ENCODE results near the gene SLC25A21. TPM values are rescaled to one million over a fixed set of nuclear protein-coding genes. Genes with fewer than 3 reads are reported as not detected.

The SLC25A21 gene
- total RNA-seq, 1 donor from 2014 or later: 0.89 TPM

GRCh38 chr14:37088356-37089215 is 83.8 kb downstream of the SLC25A21 start:
- DNase-seq (ENCODE audit: low read depth): no peak

DNA sequence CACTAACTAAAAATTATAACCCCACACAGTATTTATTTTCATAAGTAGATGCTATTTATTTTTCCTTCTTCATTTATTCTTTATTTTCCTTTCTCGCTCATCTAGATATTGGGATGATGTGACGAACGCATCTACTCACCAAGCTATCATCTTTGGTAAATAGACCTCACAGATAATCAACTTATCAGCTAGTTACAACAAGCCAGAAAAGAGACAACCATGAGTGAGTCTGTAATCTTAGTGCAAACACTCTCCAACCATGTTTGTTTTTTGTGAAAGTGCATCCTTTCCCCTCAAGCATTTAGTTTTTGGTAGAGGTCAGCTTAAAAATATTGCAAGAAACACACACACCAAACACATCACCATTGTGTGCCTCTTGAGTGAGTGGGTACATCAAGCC is 84.9 kb downstream of the SLC25A21 start:
- DNase-seq (ENCODE audit: low read depth): no peak

DNA sequence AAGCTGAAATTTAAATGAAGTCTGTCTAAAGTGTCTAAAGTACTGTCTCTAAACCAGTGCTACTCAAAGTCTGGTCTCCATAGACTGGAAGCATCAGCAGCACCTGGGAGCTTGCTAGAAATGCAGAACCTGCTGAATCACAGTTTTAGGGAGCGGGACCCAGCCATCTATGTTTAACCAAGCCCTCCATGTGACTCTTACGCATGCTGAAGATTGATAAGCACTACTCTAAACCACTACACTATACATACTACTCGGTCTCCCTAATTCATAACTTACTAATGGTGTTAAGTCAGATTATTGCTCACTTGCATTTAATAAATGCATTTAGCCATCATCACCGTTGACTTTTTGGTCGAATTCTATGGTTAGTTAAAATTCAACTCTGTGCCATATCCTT is 88.8 kb downstream of the SLC25A21 start:
- no peak for DNase-seq (ENCODE audit: low read depth)

GRCh38 chr14:37082449-37082848 is 90.0 kb downstream of the SLC25A21 start:
- DNase-seq (ENCODE audit: low read depth): no peak

GRCh38 chr14:37081856-37082255 is 90.5 kb downstream of the SLC25A21 start:
- no peak for DNase-seq (ENCODE audit: low read depth)

- peak; percentile 90 for DNase-seq (ENCODE audit: low read depth)
Observed at GRCh38 chr14:37081218-37081617, 91.2 kb downstream of the SLC25A21 start.

DNA sequence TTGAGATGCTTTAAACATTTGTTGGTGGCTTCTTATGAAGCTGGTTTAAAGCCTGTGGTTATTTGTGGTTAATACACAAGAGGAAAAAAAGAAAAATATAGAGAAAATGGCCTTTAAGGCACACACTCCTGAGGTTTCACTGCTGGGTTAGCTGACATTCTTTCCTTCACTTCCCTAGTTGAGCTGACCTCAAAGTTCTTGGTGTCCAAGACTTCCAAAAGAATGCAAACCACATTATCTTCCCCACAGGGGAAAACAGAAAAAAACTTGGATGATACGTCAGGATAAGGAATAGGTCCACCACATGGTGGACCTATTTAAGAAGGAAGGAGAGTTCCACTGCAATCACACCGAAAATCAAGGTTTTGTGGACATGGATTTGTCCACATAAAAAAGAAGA is 94.3 kb downstream of the SLC25A21 start:
- peak; percentile 56 for DNase-seq (ENCODE audit: low read depth)

- DNase-seq (ENCODE audit: low read depth): peak; percentile 65
Observed at GRCh38 chr14:37074320-37074719, 98.1 kb downstream of the SLC25A21 start.

DNA sequence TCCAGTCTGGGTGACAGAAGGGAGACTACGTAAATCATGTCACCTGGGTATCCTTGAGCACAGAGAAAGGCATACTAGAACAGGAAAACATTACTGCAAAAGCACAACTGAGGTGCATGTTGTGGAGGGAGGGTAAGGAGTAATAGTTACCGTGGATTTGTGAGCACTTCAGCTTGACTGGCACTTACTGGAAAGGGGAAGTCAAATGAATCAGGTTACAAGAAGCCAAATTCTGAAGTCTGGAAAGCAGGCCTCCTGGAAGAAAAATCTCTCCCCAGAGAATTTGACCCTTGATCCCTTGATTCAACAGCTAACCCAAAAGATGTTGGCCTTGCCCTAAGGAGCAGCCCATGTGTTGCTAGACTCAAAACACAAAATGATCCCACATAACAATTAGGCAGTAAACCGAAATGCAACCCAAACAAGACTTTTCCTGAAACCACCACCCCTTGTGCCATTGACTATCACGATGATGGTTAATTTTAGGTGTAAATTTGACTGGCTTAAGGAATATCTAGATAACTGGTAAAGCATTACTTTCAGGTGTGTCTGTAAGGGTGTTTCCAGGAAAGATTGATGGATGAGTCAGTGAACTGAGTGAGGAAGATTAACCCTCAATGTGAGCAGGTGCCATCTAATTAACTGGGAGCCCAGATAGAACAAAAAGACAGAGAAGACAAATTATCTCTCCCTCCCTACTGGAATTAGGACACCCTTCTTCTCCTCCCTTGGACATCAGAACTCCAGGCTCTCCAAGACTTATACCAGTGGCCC is 108.8 kb downstream of the SLC25A21 start:
- DNase-seq (ENCODE audit: low read depth): no peak

DNA sequence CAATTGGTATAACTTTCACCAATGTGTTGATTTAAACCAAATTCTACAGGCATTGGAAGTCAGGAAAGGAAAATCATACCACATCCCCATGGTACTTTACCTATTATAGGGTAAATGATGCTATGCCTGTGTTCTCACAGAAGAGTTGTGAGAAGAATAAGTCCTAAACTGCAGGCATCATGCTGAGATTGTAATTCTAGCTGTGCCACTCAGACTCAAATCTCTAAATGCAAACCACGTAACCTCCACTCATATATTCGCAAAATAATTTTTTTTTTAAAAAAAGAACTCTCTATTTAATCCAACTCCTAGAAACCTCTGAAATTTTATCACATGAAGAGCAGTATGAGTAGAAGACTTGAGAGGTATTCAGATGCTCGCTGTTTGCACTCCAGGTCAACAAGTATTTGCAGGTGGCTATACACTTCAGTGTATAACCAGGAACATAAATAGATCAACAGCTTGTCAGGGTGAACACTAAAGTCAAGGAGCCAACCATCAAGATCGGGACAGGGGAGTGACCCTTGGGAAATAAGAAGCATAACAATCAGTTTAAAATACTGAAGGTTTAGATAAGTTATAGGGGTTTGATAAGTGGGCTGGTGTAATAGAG is 110.1 kb downstream of the SLC25A21 start:
- DNase-seq (ENCODE audit: low read depth): no peak

- DNase-seq (ENCODE audit: low read depth): no peak
Observed at GRCh38 chr14:37061697-37062096, 110.7 kb downstream of the SLC25A21 start.

DNA sequence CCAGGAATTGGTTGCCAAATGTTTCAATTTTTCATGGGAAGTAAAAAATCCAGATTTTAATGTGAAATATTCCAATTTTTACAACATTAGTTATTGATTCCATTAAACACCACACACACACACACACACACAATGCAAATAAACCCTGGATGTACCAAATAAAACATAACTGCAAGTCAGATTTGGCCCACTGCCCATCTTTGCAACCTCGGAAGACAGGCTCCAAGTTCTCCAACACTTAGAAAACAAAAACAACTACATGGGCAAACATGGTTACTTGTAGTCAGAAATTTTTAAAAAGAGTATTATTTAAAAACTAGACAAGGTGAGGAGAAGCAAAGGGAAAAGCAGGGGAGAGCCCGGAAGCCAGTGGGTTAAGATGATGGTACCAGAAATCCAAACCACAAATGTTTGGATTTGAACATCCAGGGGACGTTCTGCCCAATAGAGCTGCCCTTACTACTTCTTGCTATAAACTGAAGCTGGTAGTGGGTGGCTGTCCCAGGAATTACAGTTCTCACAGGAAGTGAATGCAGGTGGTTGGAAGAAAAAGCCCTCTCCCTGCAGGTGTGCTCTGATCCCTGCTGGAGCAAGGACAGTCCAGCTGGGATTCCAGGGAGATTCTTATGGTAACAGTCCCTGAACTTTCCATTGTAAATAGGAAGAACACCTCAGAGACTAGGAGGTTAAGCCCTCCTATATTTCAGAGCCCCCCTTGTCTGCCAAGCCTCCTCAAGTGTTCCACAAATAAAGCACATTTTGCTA is 111.7 kb downstream of the SLC25A21 start:
- DNase-seq (ENCODE audit: low read depth): no peak

- DNase-seq (ENCODE audit: low read depth): no peak
Observed at GRCh38 chr14:37057776-37058175, 114.6 kb downstream of the SLC25A21 start.

DNA sequence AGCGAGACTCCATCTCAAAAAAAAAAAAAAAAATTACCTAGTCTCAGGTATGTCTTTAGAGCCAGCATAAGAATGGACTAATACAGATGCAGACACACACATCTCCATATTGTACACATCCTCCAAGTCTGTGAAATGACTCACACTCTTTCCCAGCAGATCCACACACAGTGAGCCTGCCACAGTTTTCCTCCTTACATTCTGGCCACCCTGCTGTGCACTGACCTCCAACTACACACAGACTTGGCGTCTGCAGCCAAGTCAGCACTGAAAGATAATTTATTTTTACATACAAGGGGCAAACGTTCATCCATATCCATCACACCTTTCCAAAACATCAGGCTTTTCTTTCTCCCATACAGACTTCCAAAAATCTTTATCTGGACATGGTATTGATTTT is 115.9 kb downstream of the SLC25A21 start:
- DNase-seq (ENCODE audit: low read depth): no peak

GRCh38 chr14:37054869-37055268 is 117.5 kb downstream of the SLC25A21 start:
- DNase-seq (ENCODE audit: low read depth): no peak

DNA sequence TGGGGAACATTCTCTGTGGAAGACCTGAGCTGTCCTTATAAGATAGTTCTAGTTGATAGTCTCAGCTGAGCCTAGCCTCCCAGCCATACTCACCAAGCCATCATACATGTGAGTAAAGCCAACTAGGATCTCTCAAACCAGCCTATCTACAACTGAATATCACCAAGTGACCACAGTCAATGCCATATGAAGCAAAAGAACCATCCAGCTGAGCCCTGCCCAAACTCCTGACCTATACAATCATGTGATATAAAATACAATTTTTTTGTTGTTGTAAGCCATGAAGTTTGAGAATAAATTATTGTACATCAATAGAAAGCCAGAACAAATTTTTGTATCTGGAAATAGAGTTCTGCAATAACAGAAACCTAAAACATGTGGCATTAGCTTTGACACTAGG is 118.3 kb downstream of the SLC25A21 start:
- no peak for DNase-seq (ENCODE audit: low read depth)

- no peak for DNase-seq (ENCODE audit: low read depth)
Observed at GRCh38 chr14:37051680-37052079, 120.7 kb downstream of the SLC25A21 start.

DNA sequence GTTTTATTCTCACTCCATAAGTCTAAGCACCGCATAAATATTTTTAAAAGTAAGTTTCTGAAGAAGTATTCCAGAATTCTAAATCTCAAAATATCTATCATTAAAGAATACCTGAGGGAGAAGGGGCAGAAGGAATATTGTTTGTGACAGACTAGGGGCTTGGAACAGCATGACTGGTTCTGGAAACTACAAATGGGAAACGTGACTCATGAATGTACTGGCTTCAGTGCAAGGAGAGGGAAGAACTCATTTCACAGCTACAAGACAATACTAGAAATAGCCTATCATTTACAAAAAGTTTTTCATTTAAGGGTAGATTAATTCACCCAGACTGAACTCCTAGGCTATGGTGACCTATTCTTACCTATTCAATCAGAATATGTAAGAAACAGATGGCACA is 121.3 kb downstream of the SLC25A21 start:
- DNase-seq (ENCODE audit: low read depth): no peak

DNA sequence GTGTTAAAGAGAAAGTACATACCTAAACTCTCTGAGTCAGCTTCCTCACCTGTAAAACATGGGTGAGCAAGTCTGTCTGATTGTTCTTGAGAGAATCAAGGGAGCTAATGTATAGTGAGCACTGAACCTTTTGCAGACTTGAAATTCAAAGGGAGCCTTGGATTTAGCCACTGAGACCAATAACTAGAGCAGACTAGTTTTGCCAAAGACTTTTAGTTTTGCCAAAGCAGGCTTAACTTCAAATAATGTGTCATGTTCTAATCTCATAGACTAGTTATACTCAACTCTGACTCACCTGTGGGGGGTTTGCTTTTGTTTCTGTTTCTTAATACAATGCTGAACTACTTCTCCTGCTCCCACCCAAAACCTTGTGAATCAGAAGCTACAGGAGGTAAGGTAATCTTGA is 123.7 kb downstream of the SLC25A21 start:
- peak; percentile 60 for DNase-seq (ENCODE audit: low read depth)

GRCh38 chr14:37047996-37048395 is 124.4 kb downstream of the SLC25A21 start:
- DNase-seq (ENCODE audit: low read depth): no peak

DNA sequence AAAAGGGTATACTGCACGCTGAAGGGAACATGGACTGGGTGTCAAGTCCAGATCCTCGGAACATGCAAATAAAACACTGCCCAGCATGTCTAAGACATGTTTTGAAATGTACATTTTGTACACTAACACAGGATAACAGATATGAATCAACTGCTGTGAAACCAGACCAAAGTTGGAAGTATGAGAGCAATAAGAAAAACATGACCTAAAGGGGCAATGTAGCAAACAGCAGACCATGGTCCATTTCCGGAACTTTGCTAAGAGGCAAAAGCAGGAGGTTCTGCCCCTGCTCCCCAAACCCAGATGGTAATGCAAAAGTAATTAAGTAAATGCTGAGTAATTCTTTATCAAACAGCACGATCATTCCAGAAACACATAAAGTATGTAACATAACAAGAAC is 125.2 kb downstream of the SLC25A21 start:
- no peak for DNase-seq (ENCODE audit: low read depth)

DNA sequence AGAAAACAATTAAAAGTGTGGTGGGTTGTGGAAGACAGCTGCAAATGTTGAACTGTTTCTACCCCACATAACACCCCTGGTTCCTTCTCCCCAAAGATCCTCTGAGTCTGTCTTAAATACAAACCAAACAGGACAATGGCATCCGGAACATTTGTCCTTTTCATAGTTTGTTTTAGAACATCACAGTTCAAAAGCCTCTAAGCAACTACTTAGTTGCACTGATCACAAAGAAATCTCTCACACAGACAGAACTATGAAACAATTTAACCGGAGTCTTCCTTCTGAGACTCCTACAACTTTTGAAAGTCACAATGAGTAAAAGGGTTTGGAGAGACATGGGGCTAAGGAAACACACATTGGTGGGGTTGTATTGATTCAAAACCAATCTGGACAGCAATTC is 125.6 kb downstream of the SLC25A21 start:
- DNase-seq (ENCODE audit: low read depth): no peak
